HepG2 (cell line): Measurements from ENCODE around the gene NIN.

ENCODE experiments used
- CTCF ChIP-seq: sonication (generic); formaldehyde crosslinking; IDR thresholded peaks from 2 replicates; pipeline ENCODE4 v1.5.0; 2020; ENCODE audit warnings: mild to moderate bottlenecking, missing genetic modification reagents, moderate library complexity
- NFRKB ChIP-seq: fragments of 450-650 bp; IDR thresholded peaks from 2 replicates; pipeline ENCODE4 v1.6.1; 2017
- PRDM15 ChIP-seq: sonication (generic); formaldehyde crosslinking; IDR thresholded peaks from 2 replicates; pipeline ENCODE4 v1.4.0; 2020; ENCODE audit warnings: missing genetic modification reagents
- PRPF4 ChIP-seq: fragments of 200-400 bp; formaldehyde crosslinking; IDR thresholded peaks from 2 replicates; pipeline ENCODE4 v1.6.1; 2016; ENCODE audit warnings: low read length, low read depth; ENCODE audit not compliant: poor library complexity, severe bottlenecking
- ZBTB42 ChIP-seq: sonication (generic); formaldehyde crosslinking; IDR thresholded peaks from 2 replicates; pipeline ENCODE4 v1.5.0; 2020; ENCODE audit warnings: mild to moderate bottlenecking, missing genetic modification reagents
- ZNF556 ChIP-seq: sonication (generic); formaldehyde crosslinking; IDR thresholded peaks from 2 replicates; pipeline ENCODE4 v1.4.0; 2020; ENCODE audit warnings: mild to moderate bottlenecking, missing genetic modification reagents, borderline replicate concordance
- ZNF558 ChIP-seq: sonication (generic); formaldehyde crosslinking; IDR thresholded peaks from 2 replicates; pipeline ENCODE4 v1.9.0; 2022; ENCODE audit warnings: mild to moderate bottlenecking, missing genetic modification reagents, borderline replicate concordance
- TF ChIP-seq, protein P1 (sequence below): fragments of 450-650 bp; IDR thresholded peaks from 2 replicates; pipeline ENCODE4 v1.6.1; 2017; ENCODE audit warnings: mild to moderate bottlenecking

GRCh38 chr14:50822501-50823042 is 8.4 kb downstream of the NIN start:
- TF ChIP-seq ZNF558 (CRISPR knock-in tag) (no peak), ZBTB42 (CRISPR knock-in tag) (no peak), PRPF4 (no peak), CTCF (CRISPR knock-in tag) (no peak), NFRKB (no peak), ZNF556 (no peak), PRDM15 (CRISPR knock-in tag) (no peak)
- TF ChIP-seq, protein P1, sequence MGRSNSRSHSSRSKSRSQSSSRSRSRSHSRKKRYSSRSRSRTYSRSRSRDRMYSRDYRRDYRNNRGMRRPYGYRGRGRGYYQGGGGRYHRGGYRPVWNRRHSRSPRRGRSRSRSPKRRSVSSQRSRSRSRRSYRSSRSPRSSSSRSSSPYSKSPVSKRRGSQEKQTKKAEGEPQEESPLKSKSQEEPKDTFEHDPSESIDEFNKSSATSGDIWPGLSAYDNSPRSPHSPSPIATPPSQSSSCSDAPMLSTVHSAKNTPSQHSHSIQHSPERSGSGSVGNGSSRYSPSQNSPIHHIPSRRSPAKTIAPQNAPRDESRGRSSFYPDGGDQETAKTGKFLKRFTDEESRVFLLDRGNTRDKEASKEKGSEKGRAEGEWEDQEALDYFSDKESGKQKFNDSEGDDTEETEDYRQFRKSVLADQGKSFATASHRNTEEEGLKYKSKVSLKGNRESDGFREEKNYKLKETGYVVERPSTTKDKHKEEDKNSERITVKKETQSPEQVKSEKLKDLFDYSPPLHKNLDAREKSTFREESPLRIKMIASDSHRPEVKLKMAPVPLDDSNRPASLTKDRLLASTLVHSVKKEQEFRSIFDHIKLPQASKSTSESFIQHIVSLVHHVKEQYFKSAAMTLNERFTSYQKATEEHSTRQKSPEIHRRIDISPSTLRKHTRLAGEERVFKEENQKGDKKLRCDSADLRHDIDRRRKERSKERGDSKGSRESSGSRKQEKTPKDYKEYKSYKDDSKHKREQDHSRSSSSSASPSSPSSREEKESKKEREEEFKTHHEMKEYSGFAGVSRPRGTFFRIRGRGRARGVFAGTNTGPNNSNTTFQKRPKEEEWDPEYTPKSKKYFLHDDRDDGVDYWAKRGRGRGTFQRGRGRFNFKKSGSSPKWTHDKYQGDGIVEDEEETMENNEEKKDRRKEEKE = no peak
